Neuron (in vitro differentiated cells): ENCODE measurements around the gene NFAM1.

Experiments
- H2AFZ ChIP-seq: one replicate; pipeline ENCODE4 v1.6.1; 2013; ENCODE audit warnings: low read depth, mild to moderate bottlenecking, inconsistent platforms, low read length, moderate library complexity
- H3K27me3 ChIP-seq: one replicate; pipeline ENCODE4 v1.6.1; 2013; ENCODE audit warnings: low read length; ENCODE audit not compliant: insufficient read depth
- H3K36me3 ChIP-seq: one replicate; pipeline ENCODE4 v1.6.1; 2013; ENCODE audit warnings: low read length; ENCODE audit not compliant: insufficient read depth
- H3K4me1 ChIP-seq: one replicate; pipeline ENCODE4 v1.6.1; 2013; ENCODE audit warnings: low read length; ENCODE audit not compliant: insufficient read depth
- H3K4me3 ChIP-seq: 2 replicates; pipeline ENCODE4 v1.5.1; 2013; ENCODE audit warnings: mild to moderate bottlenecking, low read length, moderate library complexity
- H3K9me3 ChIP-seq: one replicate; pipeline ENCODE4 v1.6.1; 2013; ENCODE audit warnings: low read length

Gene NFAM1

GRCh38 chr22:42434748-42435425 is 2.7 kb upstream of the NFAM1 start:
- no peak overlapping the region for H3K4me3 ChIP-seq
- no peak overlapping the region for H2AFZ ChIP-seq
- no peaks in the 10 kb centered on the region for H3K9me3 ChIP-seq
- H3K36me3 ChIP-seq: no peaks in the 10 kb centered on the region
- H3K27me3 ChIP-seq: peaks cover 34% of the 10 kb centered on the region
- H3K4me1 ChIP-seq: peaks cover 30% of the 10 kb centered on the region

- H3K4me1 ChIP-seq: peaks cover 30% of the 10 kb centered on the region
- H3K27me3 ChIP-seq: peaks cover 27% of the 10 kb centered on the region
- H2AFZ ChIP-seq: no peak overlapping the region
- H3K9me3 ChIP-seq: no peaks in the 10 kb centered on the region
- no peaks in the 10 kb centered on the region for H3K36me3 ChIP-seq
- H3K4me3 ChIP-seq: no peak overlapping the region
Observed at GRCh38 chr22:42433754-42434682, 1.8 kb upstream of the NFAM1 start.

- H3K27me3 ChIP-seq: peaks cover 31% of the 10 kb centered on the region
- H3K4me1 ChIP-seq: peaks cover 30% of the 10 kb centered on the region
- H3K4me3 ChIP-seq: no peak overlapping the region
- no peak overlapping the region for H2AFZ ChIP-seq
- H3K36me3 ChIP-seq: no peaks in the 10 kb centered on the region
- H3K9me3 ChIP-seq: no peaks in the 10 kb centered on the region
Observed at GRCh38 chr22:42432818-42433217, 615 bp upstream of the NFAM1 start.

GRCh38 chr22:42431401-42432019 is 693 bp downstream of the NFAM1 start:
- H3K27me3 ChIP-seq: peaks cover 41% of the 10 kb centered on the region
- H3K36me3 ChIP-seq: no peaks in the 10 kb centered on the region
- H2AFZ ChIP-seq: no peak overlapping the region
- H3K4me3 ChIP-seq: no peak overlapping the region
- no peaks in the 10 kb centered on the region for H3K9me3 ChIP-seq
- peaks cover 29% of the 10 kb centered on the region for H3K4me1 ChIP-seq

- Histone ChIP-seq H3K36me3 (no peaks in the 10 kb centered on the region), H3K4me3 (no peak overlapping the region), H3K9me3 (no peaks in the 10 kb centered on the region), H3K27me3 (peaks cover 42% of the 10 kb centered on the region), H2AFZ (no peak overlapping the region), H3K4me1 (peaks cover 29% of the 10 kb centered on the region)
Observed at GRCh38 chr22:42430528-42431125, 1.6 kb downstream of the NFAM1 start.

GRCh38 chr22:42428760-42429159 is 3.4 kb downstream of the NFAM1 start:
- Histone ChIP-seq H3K27me3 (peaks cover 42% of the 10 kb centered on the region), H3K9me3 (no peaks in the 10 kb centered on the region), H3K36me3 (no peaks in the 10 kb centered on the region), H2AFZ (no peak overlapping the region), H3K4me1 (peaks cover 29% of the 10 kb centered on the region), H3K4me3 (no peak overlapping the region)

- Histone ChIP-seq H3K27me3 (peaks cover 35% of the 10 kb centered on the region), H3K9me3 (no peaks in the 10 kb centered on the region), H2AFZ (no peak overlapping the region), H3K4me1 (peaks cover 25% of the 10 kb centered on the region), H3K4me3 (no peak overlapping the region), H3K36me3 (no peaks in the 10 kb centered on the region)
Observed at GRCh38 chr22:42428025-42428424, 4.2 kb downstream of the NFAM1 start.

GRCh38 chr22:42427167-42427566 is 5.0 kb downstream of the NFAM1 start:
- H3K4me1 ChIP-seq: peaks cover 17% of the 10 kb centered on the region
- H3K9me3 ChIP-seq: no peaks in the 10 kb centered on the region
- H3K27me3 ChIP-seq: peaks cover 31% of the 10 kb centered on the region
- no peak overlapping the region for H2AFZ ChIP-seq
- H3K36me3 ChIP-seq: no peaks in the 10 kb centered on the region
- H3K4me3 ChIP-seq: no peak overlapping the region

- Histone ChIP-seq H3K9me3 (no peaks in the 10 kb centered on the region), H3K4me1 (peaks cover 5% of the 10 kb centered on the region), H2AFZ (no peak overlapping the region), H3K36me3 (no peaks in the 10 kb centered on the region), H3K4me3 (no peak overlapping the region), H3K27me3 (peaks cover 27% of the 10 kb centered on the region)
Observed at GRCh38 chr22:42425989-42426355, 6.2 kb downstream of the NFAM1 start.

GRCh38 chr22:42425337-42425988 is 6.7 kb downstream of the NFAM1 start:
- Histone ChIP-seq H3K27me3 (peaks cover 23% of the 10 kb centered on the region), H3K36me3 (no peaks in the 10 kb centered on the region), H3K4me3 (no peak overlapping the region), H3K4me1 (peaks cover 4% of the 10 kb centered on the region), H2AFZ (no peak overlapping the region), H3K9me3 (no peaks in the 10 kb centered on the region)

GRCh38 chr22:42419243-42419881 is 12.8 kb downstream of the NFAM1 start:
- no peaks in the 10 kb centered on the region for H3K36me3 ChIP-seq
- no peaks in the 10 kb centered on the region for H3K9me3 ChIP-seq
- peaks cover 13% of the 10 kb centered on the region for H3K27me3 ChIP-seq
- no peak overlapping the region for H3K4me3 ChIP-seq
- H2AFZ ChIP-seq: no peak overlapping the region
- H3K4me1 ChIP-seq: peaks cover 14% of the 10 kb centered on the region

GRCh38 chr22:42418811-42419242 is 13.4 kb downstream of the NFAM1 start:
- no peak overlapping the region for H3K4me3 ChIP-seq
- no peaks in the 10 kb centered on the region for H3K9me3 ChIP-seq
- peaks cover 13% of the 10 kb centered on the region for H3K27me3 ChIP-seq
- peaks cover 14% of the 10 kb centered on the region for H3K4me1 ChIP-seq
- H3K36me3 ChIP-seq: no peaks in the 10 kb centered on the region
- no peak overlapping the region for H2AFZ ChIP-seq
